MCF 10A (cell line): ENCODE results near the gene OLIG3. TPM values are rescaled to one million over a fixed set of nuclear protein-coding genes. Genes with fewer than 3 reads are reported as not detected.

Experiments used
- BruUV-seq: library from RNA; stranded (reverse); fragments of 400-500 nt; replicated peaks from 2 replicates; lab custom pipeline; 2021; lab: Mats Ljungman, UMichigan
- CTCF ChIA-PET: fragments of 300-600 bp; sonication (Branson Sonifier 250); formaldehyde crosslinking; extraction: SDS; loops from one replicate; lab custom pipeline; 2021; ENCODE audit warnings: antibody characterized with exemption, inconsistent platforms; lab: Yijun Ruan, JAX
- POLR2A ChIA-PET: fragments of 300-600, 350-650 bp; sonication (Branson Sonifier 250); formaldehyde crosslinking; extraction: SDS; loops from one replicate; lab custom pipeline; 2020; ENCODE audit warnings: antibody characterized with exemption, inconsistent platforms; lab: Yijun Ruan, JAX
- DNase-seq: peaks from one replicate; pipeline ENCODE4 v3.0.0-alpha.2; 2018; ENCODE audit not compliant: unreplicated experiment
- H3K27ac Mint-ChIP-seq: one replicate; pipeline ENCODE4 v1.8.0; 2022; ENCODE audit warnings: mild to moderate bottlenecking, low read depth, mixed read lengths; ENCODE audit not compliant: unreplicated experiment
- H3K27me3 Mint-ChIP-seq: one replicate; pipeline ENCODE4 v1.8.0; 2022; ENCODE audit warnings: mixed read lengths; ENCODE audit not compliant: insufficient read depth, unreplicated experiment
- H3K36me3 Mint-ChIP-seq: one replicate; pipeline ENCODE4 v1.8.0; 2022; ENCODE audit warnings: mild to moderate bottlenecking, moderate library complexity, mixed read lengths; ENCODE audit not compliant: insufficient read depth, unreplicated experiment
- H3K4me1 Mint-ChIP-seq: one replicate; pipeline ENCODE4 v1.8.0; 2022; ENCODE audit warnings: mixed read lengths; ENCODE audit not compliant: insufficient read depth, unreplicated experiment
- H3K4me3 Mint-ChIP-seq: one replicate; pipeline ENCODE4 v1.8.0; 2022; ENCODE audit warnings: mild to moderate bottlenecking, moderate library complexity, mixed read lengths; ENCODE audit not compliant: unreplicated experiment
- H3K9me3 Mint-ChIP-seq: one replicate; pipeline ENCODE4 v1.8.0; 2022; ENCODE audit warnings: mixed read lengths; ENCODE audit not compliant: unreplicated experiment
- CTCF ChIP-seq: fragments of 200-600 bp; IDR thresholded peaks from one replicate; pipeline ENCODE4 v1.8.0; 2022; ENCODE audit warnings: antibody characterized with exemption, mild to moderate bottlenecking; ENCODE audit not compliant: unreplicated experiment
- intact Hi-C: fragments of 100-400 bp; cut with micrococcal nuclease; formaldehyde crosslinking; loops from 2 replicates; pipeline ENCODE4 v1.14.1; 2022
- total RNA-seq: library from RNA; stranded (reverse); gene quantifications from 2 replicates; pipeline ENCODE4 v1.2.3, GENCODE V29; 2022

The OLIG3 gene
- total RNA-seq, 1 experiment from 2014 or later = not detected

DNA sequence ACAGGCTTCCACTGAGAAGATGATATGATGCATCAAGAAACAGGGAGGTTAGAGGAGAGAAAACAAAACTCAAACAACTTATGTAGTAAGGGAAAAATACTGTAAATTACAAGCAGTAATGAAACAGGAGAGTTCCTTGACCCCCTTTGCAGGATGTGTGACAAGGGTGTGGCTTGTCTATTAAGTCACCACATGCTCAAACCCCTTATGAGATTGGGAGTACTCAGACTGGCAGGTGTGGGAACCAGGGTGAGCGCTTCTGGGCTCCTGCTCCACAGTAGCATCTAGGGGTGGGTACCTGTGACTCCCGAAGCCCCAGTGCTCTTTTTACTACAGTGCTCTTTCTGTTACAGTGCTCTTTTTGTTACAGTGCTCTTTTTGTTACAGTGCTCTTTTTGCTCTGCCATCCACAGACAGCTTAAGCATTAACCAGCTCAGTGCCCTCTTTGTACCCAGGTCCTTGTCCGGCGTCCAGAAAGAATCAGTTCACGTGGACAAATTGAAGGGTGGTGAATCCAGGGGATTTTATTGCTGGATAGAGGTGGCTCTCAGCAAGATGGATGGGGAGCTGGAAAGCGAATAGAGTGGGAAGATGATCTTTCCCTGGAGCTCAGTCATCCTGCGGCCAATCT, 28.7 kb downstream of the OLIG3 start:
- no TSS peak for BruUV-seq

DNA sequence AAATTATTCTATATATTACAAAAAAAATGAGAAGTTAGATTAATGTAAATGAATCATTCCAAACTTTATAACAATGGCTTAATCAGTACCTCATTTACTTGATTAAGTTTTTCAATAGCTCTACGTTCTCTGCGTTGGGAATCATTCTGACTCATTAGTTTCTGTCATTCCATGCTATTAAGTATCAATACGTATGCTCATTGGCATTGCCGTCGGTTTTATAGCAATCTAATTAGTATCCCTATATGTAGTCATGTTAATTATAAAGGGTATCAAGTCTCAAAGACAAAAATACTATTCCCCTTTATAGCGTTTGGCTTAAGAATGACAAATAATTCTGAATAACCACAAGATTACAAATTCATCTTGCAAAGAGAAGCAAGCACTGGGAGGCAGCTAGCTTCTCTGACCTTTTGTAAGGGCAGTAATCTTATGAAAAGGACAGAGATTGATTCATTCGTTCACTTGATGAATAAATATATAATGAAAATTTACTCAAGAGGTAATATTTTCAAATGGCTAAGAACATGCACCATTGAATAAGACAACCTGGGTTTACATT, 41.8 kb downstream of the OLIG3 start:
- no peaks in the 10 kb centered on the region for H3K9me3 Mint-ChIP-seq
- no TSS peak for BruUV-seq
- H3K36me3 Mint-ChIP-seq = no peaks in the 10 kb centered on the region
- intact Hi-C loops = no loop called here
- DNase-seq = no peak
- no peak overlapping the region for H3K4me3 Mint-ChIP-seq
- H3K4me1 Mint-ChIP-seq = no peaks in the 10 kb centered on the region
- ChIA-PET CTCF (no interaction called here), POLR2A (interaction anchor here (0.6 kb wide), 1 partner anchor 9 kb away, joined by 5 read pairs; no protein-coding TSS in a partner anchor)
- H3K27me3 Mint-ChIP-seq = no peaks in the 10 kb centered on the region
- no peak overlapping the region for H3K27ac Mint-ChIP-seq
- TF ChIP-seq CTCF = no peak

More for the DNA sequence above, 28.7 kb downstream of the OLIG3 start:
- no peaks in the 10 kb centered on the region for H3K9me3 Mint-ChIP-seq
- no peaks in the 10 kb centered on the region for H3K27me3 Mint-ChIP-seq
- no peak overlapping the region for H3K4me3 Mint-ChIP-seq
- no peaks in the 10 kb centered on the region for H3K4me1 Mint-ChIP-seq
- H3K27ac Mint-ChIP-seq = no peak overlapping the region
- ChIA-PET CTCF (no interaction called here), POLR2A (no interaction called here)
- DNase-seq = no peak
- intact Hi-C loops = no loop called here
- TF ChIP-seq CTCF = no peak
- no peaks in the 10 kb centered on the region for H3K36me3 Mint-ChIP-seq

GRCh38 chr6:137443901-137444300, 50.3 kb downstream of the OLIG3 start:
- TF ChIP-seq CTCF = no peak
- CTCF ChIA-PET = no interaction called here

More at GRCh38 chr6:137443901-137444300, 50.3 kb downstream of the OLIG3 start:
- no peak overlapping the region for H3K27ac Mint-ChIP-seq
- no TSS peak for BruUV-seq
- H3K4me1 Mint-ChIP-seq = no peaks in the 10 kb centered on the region
- no peak overlapping the region for H3K4me3 Mint-ChIP-seq
- no peaks in the 10 kb centered on the region for H3K36me3 Mint-ChIP-seq
- intact Hi-C loops = no loop called here
- no peak for DNase-seq
- POLR2A ChIA-PET = no interaction called here
- H3K9me3 Mint-ChIP-seq = no peaks in the 10 kb centered on the region
- H3K27me3 Mint-ChIP-seq = no peaks in the 10 kb centered on the region
